Adrenal gland (tissue), 12 donors: ENCODE results near the gene XPR1. TPM values are rescaled to one million over a fixed set of nuclear protein-coding genes. Genes with fewer than 3 reads are reported as not detected.

Experiments used
- DNase-seq, 7 donors: peaks; one replicate each; pipeline ENCODE4 v3.0.0-alpha.2; 2019 to 2020
- H3K27ac ChIP-seq, 5 donors: fragments of 200-600 bp; sonication (generic) in 4 of 5; 1 replicate in 3 of 5; 2 replicates in 2 of 5; pipeline versions ENCODE4 v1.5.1 to v1.8.0; 2016 to 2020; ENCODE audit warnings: mild to moderate bottlenecking in 1 of 5
- H3K27me3 ChIP-seq: fragments of 200-600 bp; 2 replicates; pipeline ENCODE4 v1.8.0; 2021
- H3K36me3 ChIP-seq, 2 donors: fragments of 200-600 bp; replicated peaks in 1 of 2; 1 replicate in 1 of 2; 2 replicates in 1 of 2; pipeline versions ENCODE4 v1.5.1 to v1.8.0; 2018 to 2022
- H3K4me1 ChIP-seq, 2 donors: fragments of 200-600 bp; replicated peaks in 1 of 2; 1 replicate in 1 of 2; 2 replicates in 1 of 2; pipeline versions ENCODE4 v1.5.1 to v1.8.0; 2018 to 2021
- H3K4me3 ChIP-seq, 4 donors: fragments of 200-600 bp; sonication (generic) in 3 of 4; one replicate each; pipeline ENCODE4 v1.5.1; 2016 to 2018
- H3K9me3 ChIP-seq, 3 donors: fragments of 200-600 bp; sonication (generic) in 1 of 3; replicated peaks in 1 of 3; 1 replicate in 2 of 3; 2 replicates in 1 of 3; pipeline versions ENCODE4 v1.5.1 to v1.8.0; 2016 to 2021
- POLR2A ChIP-seq, 2 donors: fragments of 450-650 bp; IDR thresholded peaks; one replicate each; pipeline ENCODE4 v1.6.1; 2017; ENCODE audit warnings: antibody characterized with exemption in 2 of 2, mild to moderate bottlenecking in 2 of 2, moderate library complexity in 1 of 2
- WGBS, 4 donors: extraction: QIAGEN DNeasy Blood & Tissue Kit in 2 of 4; methylation state at CpG; one replicate each; pipeline versions ENCODE4 v1.1.5 to v1.1.7; 2013 to 2017; 5-methylcytosine and 5-hydroxymethylcytosine counted together
- intact Hi-C, 2 donors: fragments of 100-400 bp; cut with DNase I; formaldehyde crosslinking; loops; one replicate each; pipeline versions ENCODE4 v1.14.1 to v1.15.0; 2022 to 2023
- polyA plus RNA-seq, 3 donors: library from polyadenylated mRNA; stranded (reverse); fragments of 200-250 nt in 2 of 3; fragments of 350-450 nt in 1 of 3; fragmentation: Illumina TruSeq in 1 of 3; extraction: RNeasy Lipid Tissue Mini Kit (QIAGEN cat#74804) in 1 of 3; gene quantifications; one replicate each; pipeline ENCODE4 v1.2.3, GENCODE V29; 2013 to 2014
- total RNA-seq, 9 donors: library from RNA; depleted of rRNA in 4 of 9; stranded (reverse); fragments of >200 nt in 4 of 9; fragments of 120-200 nt in 1 of 9; fragmentation: NEBNext Ultra II Directional in 1 of 9; extraction: Animal tissue kit (Norgen Biotek cat#: 25700) in 1 of 9; gene quantifications; one replicate each; pipeline versions ENCODE4 v1.1.0 to v1.2.4, GENCODE V29; 2013 to 2023
- TF ChIP-seq, protein P1 (sequence below), 6 experiments: fragments of 450-650 bp in 4 of 6; fragments of 200-600 bp in 2 of 6; sonication (generic) in 1 of 6; IDR thresholded peaks; 1 replicate in 5 of 6; 2 replicates in 1 of 6; pipeline versions ENCODE4 v1.5.1 to v1.8.0; 2016 to 2021; ENCODE audit warnings: antibody characterized with exemption in 6 of 6, mild to moderate bottlenecking in 2 of 6, moderate library complexity in 1 of 6
- donor health status: healthy with polysubstance abuse.
- donor health status: Bipolar disorder and iron deficiency.
- donor health status: DM: yes; HTN: yes; CAD: no.
- donor health status: DM: no; HTN: no; CAD: no.
- donor health status: DM: no; HTN: no; CAD: no.
- donor health status: DM: yes; HTN: yes; CAD: no.

The XPR1 gene
- total and polyA plus RNA-seq, 12 donors = 4.8 to 53.0 (median 24.1) TPM

- intact Hi-C loops = no loop called here
- WGBS, 4 donors = 65 to 78% (median 74%) methylated on average over 6 of the region's 6 CpGs
- Histone ChIP-seq H3K27ac (no peak overlapping the region), H3K4me1 (no peaks in the 10 kb centered on the region), H3K9me3 (no peaks in the 10 kb centered on the region), H3K36me3 (no peaks in the 10 kb centered on the region), H3K4me3 (no peak overlapping the region), H3K27me3 (no peaks in the 10 kb centered on the region)
- TF ChIP-seq, protein P1, sequence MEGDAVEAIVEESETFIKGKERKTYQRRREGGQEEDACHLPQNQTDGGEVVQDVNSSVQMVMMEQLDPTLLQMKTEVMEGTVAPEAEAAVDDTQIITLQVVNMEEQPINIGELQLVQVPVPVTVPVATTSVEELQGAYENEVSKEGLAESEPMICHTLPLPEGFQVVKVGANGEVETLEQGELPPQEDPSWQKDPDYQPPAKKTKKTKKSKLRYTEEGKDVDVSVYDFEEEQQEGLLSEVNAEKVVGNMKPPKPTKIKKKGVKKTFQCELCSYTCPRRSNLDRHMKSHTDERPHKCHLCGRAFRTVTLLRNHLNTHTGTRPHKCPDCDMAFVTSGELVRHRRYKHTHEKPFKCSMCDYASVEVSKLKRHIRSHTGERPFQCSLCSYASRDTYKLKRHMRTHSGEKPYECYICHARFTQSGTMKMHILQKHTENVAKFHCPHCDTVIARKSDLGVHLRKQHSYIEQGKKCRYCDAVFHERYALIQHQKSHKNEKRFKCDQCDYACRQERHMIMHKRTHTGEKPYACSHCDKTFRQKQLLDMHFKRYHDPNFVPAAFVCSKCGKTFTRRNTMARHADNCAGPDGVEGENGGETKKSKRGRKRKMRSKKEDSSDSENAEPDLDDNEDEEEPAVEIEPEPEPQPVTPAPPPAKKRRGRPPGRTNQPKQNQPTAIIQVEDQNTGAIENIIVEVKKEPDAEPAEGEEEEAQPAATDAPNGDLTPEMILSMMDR (IDR thresholded peaks at IDR 0.05) = no peak
- TF ChIP-seq POLR2A (IDR thresholded peaks at IDR 0.05) = no peak
- no peak for DNase-seq
Measured at GRCh38 chr1:180594723-180595122, 37.1 kb upstream of the XPR1 start.

DNA sequence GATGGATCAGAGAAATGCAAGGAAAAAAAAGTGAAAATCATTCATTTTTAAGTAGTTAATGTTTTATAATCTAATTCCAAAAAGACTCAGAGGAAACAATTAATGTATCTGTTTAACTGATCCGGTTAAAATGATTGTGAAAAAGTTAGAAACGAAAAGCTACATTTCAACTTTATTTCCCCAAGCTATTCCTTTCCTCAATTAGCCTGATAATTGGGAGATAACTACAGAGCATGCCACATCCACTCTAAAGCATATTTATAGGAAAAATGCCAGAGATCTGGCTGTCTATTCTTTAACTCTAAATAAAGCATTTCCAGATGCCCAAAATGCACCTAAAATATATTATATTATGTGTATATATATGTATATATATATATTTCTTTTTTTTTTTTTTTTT, 35.9 kb upstream of the XPR1 start:
- Histone ChIP-seq H3K4me1 (no peaks in the 10 kb centered on the region), H3K4me3 (no peak overlapping the region), H3K27ac (no peak overlapping the region), H3K36me3 (no peaks in the 10 kb centered on the region), H3K9me3 (no peaks in the 10 kb centered on the region), H3K27me3 (no peaks in the 10 kb centered on the region)
- intact Hi-C loops = no loop called here
- 79 to 89% (median 85%) methylated on average over 2 of the region's 2 CpGs for WGBS, 4 donors
- TF ChIP-seq, protein P1 (IDR thresholded peaks at IDR 0.05) = no peak
- no peak for TF ChIP-seq POLR2A (IDR thresholded peaks at IDR 0.05)
- no peak for DNase-seq

DNA sequence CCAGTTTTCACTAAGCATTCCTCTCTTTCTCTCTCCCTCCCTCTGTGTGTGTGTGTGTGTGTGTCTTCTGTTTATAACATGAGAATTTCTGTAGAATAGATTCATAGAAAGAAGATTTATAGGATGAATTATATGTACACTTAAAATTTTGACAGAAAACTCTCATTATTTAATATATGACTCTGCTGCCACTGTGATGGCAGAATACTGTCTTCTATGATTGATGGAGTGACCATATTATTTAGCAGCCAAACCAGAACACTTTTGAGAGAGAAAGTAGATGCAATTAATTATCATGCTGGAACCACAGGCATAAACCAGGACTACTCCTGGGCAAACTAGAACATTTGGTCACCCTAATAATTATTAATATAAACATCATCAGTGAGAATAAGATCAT, 34.3 kb upstream of the XPR1 start:
- Histone ChIP-seq H3K4me1 (no peaks in the 10 kb centered on the region), H3K27me3 (no peaks in the 10 kb centered on the region), H3K36me3 (no peaks in the 10 kb centered on the region), H3K4me3 (no peak overlapping the region), H3K27ac (no peak overlapping the region), H3K9me3 (no peaks in the 10 kb centered on the region)
- TF ChIP-seq POLR2A (IDR thresholded peaks at IDR 0.05) = no peak
- TF ChIP-seq, protein P1 (IDR thresholded peaks at IDR 0.05) = no peak
- intact Hi-C loops = no loop called here
- DNase-seq = no peak

GRCh38 chr1:180598333-180598974, 33.4 kb upstream of the XPR1 start:
- Histone ChIP-seq H3K4me3 (no peak overlapping the region), H3K36me3 (no peaks in the 10 kb centered on the region), H3K27me3 (no peaks in the 10 kb centered on the region), H3K9me3 (no peaks in the 10 kb centered on the region), H3K27ac (no peak overlapping the region), H3K4me1 (no peaks in the 10 kb centered on the region)
- DNase-seq = no peak
- WGBS, 4 donors = 64 to 81% (median 71%) methylated on average over 6 of the region's 6 CpGs
- intact Hi-C loops = no loop called here
- TF ChIP-seq POLR2A (IDR thresholded peaks at IDR 0.05) = no peak
- TF ChIP-seq, protein P1 (IDR thresholded peaks at IDR 0.05) = no peak
